CD4-positive, alpha-beta T cell treated with Interleukin-17A for 4 hours (primary cell): ENCODE measurements around the gene PDE4D.

Experiments
- DNase-seq: peaks from one replicate; pipeline ENCODE4 v3.0.0-alpha.2; 2020; ENCODE audit warnings: mixed read lengths

The PDE4D gene

DNA sequence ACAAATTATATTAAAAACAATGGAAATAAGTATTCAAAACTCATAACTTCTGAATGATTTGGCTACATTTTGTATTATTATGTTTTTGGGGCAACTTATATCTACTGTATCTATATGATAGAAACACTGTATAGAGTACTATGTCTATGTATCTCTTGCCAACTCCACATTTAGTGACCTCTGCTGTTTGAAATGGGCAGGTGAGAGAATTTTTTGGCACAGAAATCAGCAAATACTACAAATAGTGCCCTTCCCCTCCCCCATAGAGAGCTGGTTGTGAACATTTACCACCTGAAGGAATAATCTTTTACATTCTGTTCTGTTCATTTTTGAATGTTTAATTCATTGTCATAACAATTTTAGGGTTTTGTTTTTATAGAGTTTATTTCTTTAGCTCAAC, 545.3 kb downstream of the PDE4D start:
- no peak for DNase-seq

- no peak for DNase-seq
These were observed 546.5 kb downstream of the PDE4D start for GRCh38 chr5:59346982-59347381.

GRCh38 chr5:59346514-59346913, 547.0 kb downstream of the PDE4D start:
- DNase-seq = no peak

GRCh38 chr5:59342181-59342580, 551.3 kb downstream of the PDE4D start:
- no peak for DNase-seq

DNA sequence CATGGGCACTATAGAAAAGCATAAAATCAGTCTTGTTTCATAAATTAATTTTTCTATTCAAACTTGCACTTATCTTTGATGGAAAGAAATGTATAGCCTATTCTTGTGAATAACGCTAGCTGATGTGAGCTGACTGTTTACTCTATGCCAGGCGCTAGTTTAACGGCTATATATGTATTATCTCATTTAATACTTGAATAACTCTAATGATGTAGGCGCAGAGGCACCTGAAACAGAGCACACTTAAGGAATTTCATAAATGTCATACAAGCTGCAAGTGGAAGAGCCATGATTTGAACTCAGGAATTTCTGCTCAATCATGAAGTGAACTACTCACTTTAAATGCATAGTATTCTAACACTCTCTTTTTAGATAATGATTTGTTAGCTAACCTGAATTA, 551.8 kb downstream of the PDE4D start:
- no peak for DNase-seq

GRCh38 chr5:59341155-59341554, 552.4 kb downstream of the PDE4D start:
- no peak for DNase-seq

GRCh38 chr5:59340637-59341036, 552.9 kb downstream of the PDE4D start:
- DNase-seq = no peak

DNA sequence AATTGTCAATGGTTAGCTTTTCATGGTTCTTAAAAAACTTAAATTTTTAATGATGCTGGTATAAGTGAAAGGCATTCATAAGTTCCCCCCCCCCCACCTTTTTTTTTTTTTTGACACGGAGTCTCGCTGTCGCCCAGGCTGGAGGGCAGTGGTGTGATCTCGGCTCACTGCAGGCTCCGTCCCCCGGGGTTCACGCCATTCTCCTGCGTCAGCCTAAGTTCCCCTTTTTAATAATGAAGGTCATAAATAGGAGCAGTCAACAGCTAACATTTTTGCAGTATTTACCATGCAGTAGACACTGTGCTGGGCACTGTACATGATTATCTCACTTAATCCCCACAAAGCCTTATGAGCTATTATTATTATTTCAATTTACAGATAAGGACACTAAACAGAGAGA, 556.3 kb downstream of the PDE4D start:
- DNase-seq = no peak

GRCh38 chr5:59335544-59335943, 558.0 kb downstream of the PDE4D start:
- no peak for DNase-seq

DNA sequence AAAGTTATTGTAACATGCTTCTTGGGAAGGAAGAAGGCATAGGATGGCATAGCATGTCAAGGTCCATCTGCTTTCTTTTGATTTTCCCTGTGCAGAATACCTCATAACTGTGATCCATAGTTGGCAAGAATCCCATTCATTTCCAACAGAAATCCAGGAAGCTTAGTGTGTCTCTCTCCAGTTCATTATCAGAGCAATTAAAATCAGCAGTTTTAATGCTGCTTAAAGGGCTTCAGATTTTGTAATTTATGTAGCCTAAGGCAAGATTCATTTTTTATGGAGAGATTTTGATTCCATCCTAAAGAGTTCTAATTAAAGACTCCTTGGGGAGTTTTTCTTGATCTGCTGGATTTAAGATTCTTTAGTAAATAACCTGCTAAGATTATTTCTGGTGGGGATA, 560.1 kb downstream of the PDE4D start:
- no peak for DNase-seq

GRCh38 chr5:59332236-59332973, 561.1 kb downstream of the PDE4D start:
- DNase-seq = no peak

DNA sequence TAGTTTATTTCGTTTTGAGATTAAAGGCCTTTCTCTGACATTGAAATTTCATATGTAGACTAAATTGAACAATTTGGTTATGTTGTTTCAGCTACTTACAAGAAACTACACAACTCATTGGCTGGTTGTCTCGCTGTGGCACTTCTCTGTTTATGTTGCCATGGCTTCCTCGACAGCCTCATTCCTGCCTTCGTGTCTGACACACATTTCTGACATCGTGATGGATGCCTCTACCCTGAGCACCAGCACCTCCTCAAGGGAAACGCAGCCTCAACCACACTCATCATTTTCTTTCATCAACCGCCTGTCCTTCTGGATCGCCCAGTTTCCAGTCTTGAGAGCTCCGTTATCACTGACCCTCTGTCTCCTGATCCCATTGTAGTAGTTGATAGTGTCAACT, 562.8 kb downstream of the PDE4D start:
- DNase-seq = no peak

- DNase-seq = no peak
These were observed 564.7 kb downstream of the PDE4D start for GRCh38 chr5:59328709-59329296.

DNA sequence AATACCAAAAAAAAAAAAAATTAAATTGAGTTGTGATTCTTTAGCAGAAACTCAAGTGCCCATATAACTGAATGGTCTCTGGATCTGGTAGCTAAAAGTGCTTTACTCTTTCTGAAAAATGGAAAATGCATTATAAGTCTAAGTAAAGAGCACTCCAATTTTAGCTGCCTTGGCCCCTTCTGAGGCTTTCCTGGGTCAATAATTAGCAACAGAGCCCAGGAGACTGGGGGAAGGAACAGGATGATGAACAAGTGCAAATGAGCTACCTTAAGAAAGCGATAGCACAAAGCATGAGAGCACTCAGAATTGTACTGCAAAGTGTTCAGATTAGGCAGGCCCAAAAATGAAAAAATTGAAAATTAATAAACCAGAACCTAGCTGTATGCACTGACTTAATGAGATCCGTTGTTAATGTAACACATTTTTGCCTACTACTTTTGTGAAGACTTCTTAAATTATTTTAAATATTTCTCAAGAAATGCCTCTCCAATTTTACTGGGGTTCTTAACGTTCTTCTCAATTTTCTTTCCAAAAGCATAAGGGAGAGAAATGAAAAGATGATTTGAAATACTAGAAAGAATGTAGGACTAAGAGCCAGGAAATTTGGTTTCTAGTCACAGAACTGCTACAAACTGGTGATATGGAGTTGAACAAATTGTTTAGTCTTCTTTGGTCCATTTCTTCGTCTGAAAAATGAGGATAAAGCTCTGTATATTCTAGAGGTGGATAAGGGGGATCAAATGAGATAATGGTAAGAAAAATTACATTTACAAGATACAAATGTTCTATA, 566.1 kb downstream of the PDE4D start:
- DNase-seq = no peak

DNA sequence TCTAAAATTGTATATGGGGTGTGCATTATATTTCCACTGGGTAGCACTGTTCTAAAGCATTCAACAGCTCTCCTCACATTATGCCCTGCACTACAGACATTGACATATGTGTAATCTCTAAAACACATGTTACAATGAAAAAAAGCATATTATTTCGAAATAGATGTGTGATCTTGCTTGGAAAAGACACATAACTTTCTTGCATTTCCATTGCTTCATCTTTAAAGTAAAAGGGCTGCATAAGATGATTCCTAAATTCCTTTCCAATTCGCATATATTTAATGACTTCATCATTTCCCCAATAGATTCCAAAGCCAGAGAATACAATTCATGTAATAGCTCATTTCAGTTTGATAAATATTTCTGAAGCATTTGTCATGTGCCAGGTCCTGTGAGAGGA, 566.9 kb downstream of the PDE4D start:
- no peak for DNase-seq

DNA sequence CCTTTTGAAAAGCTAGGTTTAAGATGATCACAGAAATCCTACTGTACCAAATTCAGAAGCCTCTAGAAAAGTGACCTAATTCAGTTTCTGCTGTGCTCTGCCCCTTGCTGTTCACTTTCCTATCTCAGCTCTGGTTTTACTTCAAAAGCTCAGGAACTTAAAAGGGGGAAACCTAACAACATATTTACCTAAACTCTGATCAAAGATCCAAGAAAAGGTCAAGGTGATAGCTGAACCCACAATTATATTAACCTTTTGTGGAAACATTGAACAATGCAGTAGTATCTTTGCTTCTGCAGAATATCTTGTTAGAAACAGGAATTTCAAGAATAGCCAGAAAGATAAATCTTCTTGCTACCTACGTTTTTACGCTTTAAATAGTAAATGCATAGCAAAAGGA, 568.5 kb downstream of the PDE4D start:
- no peak for DNase-seq

GRCh38 chr5:59322894-59323293, 570.6 kb downstream of the PDE4D start:
- DNase-seq = no peak

GRCh38 chr5:59322058-59322457, 571.5 kb downstream of the PDE4D start:
- DNase-seq = no peak

DNA sequence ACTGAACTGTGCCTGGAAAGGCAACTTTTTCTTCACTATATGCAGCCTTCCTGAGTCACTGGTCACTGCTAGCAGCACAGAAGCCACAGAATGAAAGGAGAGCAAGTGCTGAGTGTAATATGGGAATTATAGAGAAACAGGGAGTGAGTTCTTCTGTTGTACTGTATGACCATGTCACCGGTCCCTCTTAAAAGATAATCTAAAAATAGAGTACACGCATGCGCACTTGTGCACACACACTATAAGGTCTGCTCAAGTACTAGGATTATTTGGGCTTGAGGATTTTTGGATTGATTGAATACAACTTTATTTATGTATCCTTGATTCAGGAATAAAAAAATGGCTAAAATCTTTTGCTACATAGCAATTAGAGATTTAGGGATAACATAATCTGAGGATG, 571.9 kb downstream of the PDE4D start:
- no peak for DNase-seq

DNA sequence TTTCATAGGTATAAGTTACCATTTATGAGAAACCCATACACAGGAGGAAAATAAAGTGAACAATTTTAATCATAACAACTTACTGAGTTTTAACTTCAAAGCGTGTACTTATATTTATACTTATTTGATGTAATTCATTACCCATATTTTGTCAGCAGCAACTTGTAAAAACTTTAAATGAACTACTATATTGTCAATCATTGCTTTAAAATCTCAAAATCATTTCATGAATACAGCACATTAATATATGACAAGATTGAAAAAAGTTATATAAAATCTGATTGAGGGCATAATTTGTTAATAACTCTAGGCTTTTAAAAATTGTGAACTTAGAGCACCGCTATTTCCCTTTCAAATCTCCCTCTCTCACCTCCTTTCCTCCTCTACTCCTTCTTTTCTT, 573.1 kb downstream of the PDE4D start:
- DNase-seq = no peak

- no peak for DNase-seq
These were observed 574.3 kb downstream of the PDE4D start for GRCh38 chr5:59319250-59319649.

- DNase-seq = no peak
These were observed 575.7 kb downstream of the PDE4D start for GRCh38 chr5:59317774-59318205.

DNA sequence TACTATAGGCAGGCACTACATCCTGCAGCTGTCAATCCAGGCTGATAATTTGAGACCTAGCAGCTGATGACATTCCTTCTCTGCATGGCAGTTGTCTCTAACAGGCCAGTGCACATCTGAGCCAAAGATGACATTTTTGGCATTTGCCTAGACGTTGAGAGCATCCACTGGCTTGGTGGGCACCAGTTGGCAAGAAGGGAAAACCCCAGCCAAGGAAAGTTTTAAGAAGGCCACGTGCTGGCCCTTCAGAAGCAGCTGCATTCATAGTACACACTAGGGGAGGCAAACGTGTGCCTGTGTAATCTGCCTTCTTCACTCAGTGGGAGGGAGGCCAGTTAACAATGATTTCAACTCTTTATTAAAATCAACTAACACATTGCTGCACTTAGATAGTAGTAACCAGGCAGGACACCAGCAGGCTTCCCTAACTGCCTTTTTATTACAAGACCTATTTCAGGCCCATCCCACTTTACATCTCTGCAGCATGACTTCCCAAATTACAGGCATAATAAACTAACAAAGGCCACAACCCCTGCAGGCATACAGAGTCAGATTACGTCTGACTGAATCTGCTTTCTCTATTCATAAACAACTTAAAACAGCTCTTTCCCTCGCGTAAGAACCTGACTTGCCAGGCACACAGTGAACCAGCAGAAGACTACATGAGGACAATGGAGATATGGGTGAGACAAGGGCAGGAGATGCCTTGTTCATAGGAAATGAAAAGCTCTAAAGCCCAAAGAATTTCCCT, 576.3 kb downstream of the PDE4D start:
- no peak for DNase-seq
